Measurements from ENCODE around the gene GZMM.

The GZMM gene

DNA sequence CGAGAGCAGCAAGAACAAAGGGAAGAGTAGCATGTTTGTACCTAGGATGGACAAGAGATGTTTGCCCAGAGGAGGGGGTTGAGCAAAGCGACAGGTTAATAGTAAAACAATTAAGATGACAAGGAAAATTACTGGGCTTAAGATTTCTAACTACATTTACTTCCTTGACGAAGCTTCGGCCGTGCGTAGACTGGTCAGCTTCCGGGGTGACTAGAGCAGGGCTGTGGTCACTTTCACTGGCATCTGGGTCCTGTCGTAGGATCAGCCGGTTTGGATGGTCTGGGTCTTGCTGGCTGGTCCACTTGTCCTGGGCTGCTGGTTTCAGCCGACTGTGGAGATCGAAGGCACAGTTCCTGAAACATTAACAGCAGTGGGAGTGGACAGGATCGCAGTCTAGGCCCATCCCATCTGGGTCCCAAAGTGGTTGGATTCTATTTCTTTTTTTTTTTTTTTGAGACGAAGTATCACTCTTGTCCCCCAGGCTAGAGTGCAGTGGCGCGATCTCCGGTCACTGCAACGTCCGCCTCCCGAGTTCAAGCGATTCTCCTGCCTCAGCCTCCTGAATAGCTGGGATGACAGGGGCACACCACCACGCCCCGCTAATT is 23.5 kb downstream of the GZMM start:
- TF ChIP-seq, protein P1, sequence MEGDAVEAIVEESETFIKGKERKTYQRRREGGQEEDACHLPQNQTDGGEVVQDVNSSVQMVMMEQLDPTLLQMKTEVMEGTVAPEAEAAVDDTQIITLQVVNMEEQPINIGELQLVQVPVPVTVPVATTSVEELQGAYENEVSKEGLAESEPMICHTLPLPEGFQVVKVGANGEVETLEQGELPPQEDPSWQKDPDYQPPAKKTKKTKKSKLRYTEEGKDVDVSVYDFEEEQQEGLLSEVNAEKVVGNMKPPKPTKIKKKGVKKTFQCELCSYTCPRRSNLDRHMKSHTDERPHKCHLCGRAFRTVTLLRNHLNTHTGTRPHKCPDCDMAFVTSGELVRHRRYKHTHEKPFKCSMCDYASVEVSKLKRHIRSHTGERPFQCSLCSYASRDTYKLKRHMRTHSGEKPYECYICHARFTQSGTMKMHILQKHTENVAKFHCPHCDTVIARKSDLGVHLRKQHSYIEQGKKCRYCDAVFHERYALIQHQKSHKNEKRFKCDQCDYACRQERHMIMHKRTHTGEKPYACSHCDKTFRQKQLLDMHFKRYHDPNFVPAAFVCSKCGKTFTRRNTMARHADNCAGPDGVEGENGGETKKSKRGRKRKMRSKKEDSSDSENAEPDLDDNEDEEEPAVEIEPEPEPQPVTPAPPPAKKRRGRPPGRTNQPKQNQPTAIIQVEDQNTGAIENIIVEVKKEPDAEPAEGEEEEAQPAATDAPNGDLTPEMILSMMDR (IDR thresholded peaks at IDR 0.05; ENCODE audit: low read depth, low read length, missing control alignments), result no peak
- H3K4me3 ChIP-seq (replicated peaks; ENCODE audit: low read depth, low read length), result no peak overlapping the region
- DNase-seq (ENCODE audit: extremely low read depth, low read depth), result no peak

DNA sequence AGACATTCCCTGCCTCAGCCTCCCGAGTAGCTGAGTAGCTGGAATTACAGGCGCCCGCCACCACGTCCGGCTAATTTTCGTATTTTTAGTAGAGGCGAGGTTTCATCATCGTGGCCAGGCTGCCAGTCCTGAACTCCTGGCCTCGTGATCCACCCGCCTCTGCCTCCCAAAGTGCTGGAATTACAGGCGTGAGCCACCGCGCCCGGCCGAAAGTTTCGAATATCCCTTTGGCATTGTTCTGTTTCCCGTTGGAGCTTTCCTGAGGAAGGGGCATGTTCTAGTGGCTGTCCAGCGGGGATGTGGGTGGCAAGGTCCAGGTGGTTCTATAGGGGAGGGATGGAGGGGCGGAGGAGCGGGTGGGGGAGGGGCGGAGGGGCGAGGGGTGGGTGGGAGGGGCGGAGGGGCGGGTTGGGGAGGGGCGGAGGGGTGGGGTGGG is 26.4 kb downstream of the GZMM start:
- TF ChIP-seq, protein P1 (IDR thresholded peaks at IDR 0.05; ENCODE audit: low read depth, low read length, missing control alignments), result no peak
- no peak overlapping the region for H3K4me3 ChIP-seq (replicated peaks; ENCODE audit: low read depth, low read length)
- no peak for DNase-seq (ENCODE audit: extremely low read depth, low read depth)

- TF ChIP-seq, protein P1 (IDR thresholded peaks at IDR 0.05; ENCODE audit: low read depth, low read length, missing control alignments), result no peak
- peak overlapping the region; percentile 49 for H3K4me3 ChIP-seq (replicated peaks; ENCODE audit: low read depth, low read length)
- no peak for DNase-seq (ENCODE audit: extremely low read depth, low read depth)
Measured at GRCh38 chr19:570937-571565, 27.2 kb downstream of the GZMM start.

GRCh38 chr19:571566-571974 is 27.7 kb downstream of the GZMM start:
- TF ChIP-seq, protein P1 (IDR thresholded peaks at IDR 0.05; ENCODE audit: low read depth, low read length, missing control alignments), result no peak
- DNase-seq (ENCODE audit: extremely low read depth, low read depth), result no peak
- H3K4me3 ChIP-seq (replicated peaks; ENCODE audit: low read depth, low read length), result peak overlapping the region; percentile 49

GRCh38 chr19:572140-572742 is 28.4 kb downstream of the GZMM start, which contains the start of gene BSG:
TSS of gene BSG (plus strand) at chr19:572596. CDS start at chr19:572635, 39 bp downstream.
- TF ChIP-seq, protein P1 (IDR thresholded peaks at IDR 0.05; ENCODE audit: low read depth, low read length, missing control alignments), result no peak
- DNase-seq (ENCODE audit: extremely low read depth, low read depth), result peak; percentile 92
- peak within 1 kb of the TSS; percentile 99 for H3K4me3 ChIP-seq (replicated peaks; ENCODE audit: low read depth, low read length)

GRCh38 chr19:572743-573518 is 29.1 kb downstream of the GZMM start:
- H3K4me3 ChIP-seq (replicated peaks; ENCODE audit: low read depth, low read length), result peak overlapping the region; percentile 99
- DNase-seq (ENCODE audit: extremely low read depth, low read depth), result no peak
- TF ChIP-seq, protein P1 (IDR thresholded peaks at IDR 0.05; ENCODE audit: low read depth, low read length, missing control alignments), result no peak

Measured in HFF-Myc (cell line).